IMR-90 (cell line): ENCODE measurements around the gene SDC3. TPM values are rescaled to one million over a fixed set of nuclear protein-coding genes. Genes with fewer than 3 reads are reported as not detected.

Experiments used
- ATAC-seq: fragments of 200-7000 bp; cut with Tn5 transposase; 2 replicates; pipeline ENCODE4 v1.9.1; 2020; ENCODE audit warnings: low read depth, mild to moderate bottlenecking, moderate library complexity
- BruUV-seq: library from RNA; stranded (reverse); fragments of 400-500 nt; replicated peaks from 2 replicates; lab custom pipeline; 2021; lab: Mats Ljungman, UMichigan
- CTCF ChIA-PET: fragments of 300-600 bp; formaldehyde crosslinking; extraction: SDS; loops from one replicate; lab custom pipeline; 2021; ENCODE audit warnings: antibody characterized with exemption; lab: Yijun Ruan, JAX
- POLR2A ChIA-PET: fragments of 300-600 bp; sonication (Branson Sonifier 250); formaldehyde crosslinking; loops from one replicate; lab custom pipeline; 2022; ENCODE audit warnings: antibody characterized with exemption; ENCODE audit not compliant: unreplicated experiment; lab: Charles Lee
- DNase-seq: peaks from one replicate; pipeline ENCODE4 v3.0.0; 2013
- H2AFZ ChIP-seq: replicated peaks from 2 replicates; pipeline ENCODE3; 2013; ENCODE audit warnings: low read length, mild to moderate bottlenecking; ENCODE audit not compliant: poor library complexity
- H2AK5ac ChIP-seq: 2 replicates; pipeline ENCODE4 v1.6.1; 2013; ENCODE audit warnings: low read depth, low read length, inconsistent platforms
- H2AK9ac ChIP-seq: replicated peaks from 2 replicates; pipeline ENCODE3; 2013; ENCODE audit warnings: mild to moderate bottlenecking, low read depth, low read length, moderate library complexity; ENCODE audit not compliant: poor library complexity
- H2BK120ac ChIP-seq: 2 replicates; pipeline ENCODE4 v1.6.1; 2013; ENCODE audit warnings: low read depth, low read length, inconsistent platforms
- H2BK15ac ChIP-seq: 3 replicates; pipeline ENCODE4 v1.6.1; 2013; ENCODE audit warnings: low read depth, low read length, inconsistent platforms
- H2BK20ac ChIP-seq: 2 replicates; pipeline ENCODE4 v1.6.1; 2013; ENCODE audit warnings: low read depth, mild to moderate bottlenecking, inconsistent platforms, low read length, moderate library complexity
- H2BK5ac ChIP-seq: 2 replicates; pipeline ENCODE4 v1.6.1; 2013; ENCODE audit warnings: mild to moderate bottlenecking, low read depth, low read length, inconsistent platforms; ENCODE audit not compliant: poor library complexity, severe bottlenecking
- H3K14ac ChIP-seq: replicated peaks from 2 replicates; pipeline ENCODE4 v1.6.1; 2013; ENCODE audit warnings: low read depth, low read length, inconsistent platforms
- H3K18ac ChIP-seq: 2 replicates; pipeline ENCODE4 v1.6.1; 2013; ENCODE audit warnings: low read depth, low read length, control low read depth
- H3K23ac ChIP-seq: 2 replicates; pipeline ENCODE4 v1.6.1; 2013; ENCODE audit warnings: low read depth, low read length, inconsistent platforms
- H3K27ac ChIP-seq: 2 replicates; pipeline ENCODE4 v1.5.1; 2013; ENCODE audit warnings: mild to moderate bottlenecking, control low read depth, low read length; ENCODE audit not compliant: insufficient read depth
- H3K27me3 ChIP-seq: 2 replicates; pipeline ENCODE4 v1.6.1; 2013; ENCODE audit warnings: low read length; ENCODE audit not compliant: control insufficient read depth, insufficient read depth
- H3K36me3 ChIP-seq: 2 replicates; pipeline ENCODE4 v1.6.1; 2013; ENCODE audit warnings: low read length, mixed read lengths; ENCODE audit not compliant: control insufficient read depth, insufficient read depth
- H3K4ac ChIP-seq: 2 replicates; pipeline ENCODE4 v1.6.1; 2013; ENCODE audit warnings: low read depth, low read length, inconsistent platforms
- H3K4me1 ChIP-seq: 2 replicates; pipeline ENCODE4 v1.6.1; 2013; ENCODE audit warnings: low read length, mixed read lengths; ENCODE audit not compliant: control insufficient read depth, insufficient read depth
- H3K4me2 ChIP-seq: 2 replicates; pipeline ENCODE4 v1.6.1; 2013; ENCODE audit warnings: low read depth, mild to moderate bottlenecking, control low read depth, low read length, moderate library complexity
- H3K4me3 ChIP-seq: 2 replicates; pipeline ENCODE4 v1.5.1; 2013; ENCODE audit warnings: low read depth, mild to moderate bottlenecking, control low read depth, low read length, moderate library complexity; ENCODE audit not compliant: insufficient read depth
- H3K56ac ChIP-seq: 2 replicates; pipeline ENCODE4 v1.6.1; 2013; ENCODE audit warnings: low read length, inconsistent platforms; ENCODE audit not compliant: insufficient read depth; ENCODE audit errors: extremely low read depth
- H3K79me1 ChIP-seq, 2 experiments: 2 replicates each; pipeline ENCODE4 v1.6.1; 2013; ENCODE audit warnings: low read length in 2 of 2, inconsistent platforms in 1 of 2, low read depth in 1 of 2
- H3K9ac ChIP-seq: 2 replicates; pipeline ENCODE4 v1.6.1; 2013; ENCODE audit warnings: low read depth, low read length, control low read depth
- H3K9me1 ChIP-seq: 2 replicates; pipeline ENCODE4 v1.6.1; 2013; ENCODE audit warnings: low read length, inconsistent platforms; ENCODE audit not compliant: insufficient read depth
- H3K9me3 ChIP-seq: 2 replicates; pipeline ENCODE4 v1.6.1; 2013; ENCODE audit warnings: low read length; ENCODE audit not compliant: control insufficient read depth, insufficient read depth
- H4K20me1 ChIP-seq: 2 replicates; pipeline ENCODE4 v1.6.1; 2013; ENCODE audit warnings: low read length, inconsistent platforms; ENCODE audit not compliant: insufficient read depth
- H4K5ac ChIP-seq: 2 replicates; pipeline ENCODE4 v1.6.1; 2013; ENCODE audit warnings: mild to moderate bottlenecking, low read depth, low read length, control low read depth
- H4K8ac ChIP-seq, 2 experiments: 2 replicates each; pipeline ENCODE4 v1.6.1; 2013; ENCODE audit warnings: low read depth in 2 of 2, low read length in 2 of 2, control low read depth in 1 of 2, inconsistent platforms in 1 of 2
- H4K91ac ChIP-seq: 2 replicates; pipeline ENCODE4 v1.6.1; 2013; ENCODE audit warnings: low read depth, low read length, inconsistent platforms; ENCODE audit not compliant: insufficient read depth
- CEBPB ChIP-seq: IDR thresholded peaks from 2 replicates; pipeline ENCODE4 v1.6.1; 2012; ENCODE audit warnings: low read depth, low read length, improper control_type of control experiment
- MAFK ChIP-seq: IDR thresholded peaks from 2 replicates; pipeline ENCODE4 v1.6.1; 2012; ENCODE audit warnings: low read depth, low read length, improper control_type of control experiment
- MAZ ChIP-seq: IDR thresholded peaks from 2 replicates; pipeline ENCODE4 v1.6.1; 2012; ENCODE audit warnings: low read depth, mild to moderate bottlenecking, low read length, improper control_type of control experiment, moderate library complexity, borderline replicate concordance
- RAD21 ChIP-seq: IDR thresholded peaks from 2 replicates; pipeline ENCODE4 v1.6.1; 2012; ENCODE audit warnings: low read length, improper control_type of control experiment
- WGBS, 2 experiments: methylation state at CpG; one replicate each; pipeline versions ENCODE4 v1.1.5 to v1.1.7; 2013; ENCODE audit warnings: missing lambda C conversion rate in 2 of 2; ENCODE audit not compliant: insufficient read length in 1 of 2; ENCODE audit errors: extremely low coverage in 2 of 2; 5-methylcytosine and 5-hydroxymethylcytosine counted together
- dilution Hi-C: fragments of 300-500 bp; cut with HindIII; formaldehyde crosslinking; loops from one replicate; pipeline ENCODE4 v1.14.3; 2018; ENCODE audit warnings: low sequenced_read_pairs; ENCODE audit not compliant: unreplicated experiment
- in situ Hi-C: fragments of 300-500 bp; cut with MboI; formaldehyde crosslinking; loops from 3 replicates; pipeline ENCODE4 v1.14.3; 2019; ENCODE audit warnings: low sequenced_read_pairs, inconsistent platforms, mixed read lengths
- intact Hi-C: fragments of 100-400 bp; cut with micrococcal nuclease; formaldehyde crosslinking; loops from 2 replicates; pipeline ENCODE4 v1.10.0; 2022
- polyA plus RNA-seq, 3 experiments: library from polyadenylated mRNA; depleted of rRNA; stranded (reverse); fragments of >200 nt; gene quantifications; 2 replicates each; pipeline ENCODE4 v1.2.3, GENCODE V29; 2012; ENCODE audit warnings: low replicate concordance in 1 of 3
- total RNA-seq: library from RNA; depleted of rRNA; stranded (reverse); fragments of >200 nt; gene quantifications from 2 replicates; pipeline ENCODE4 v1.2.3, GENCODE V29; 2012
- TF ChIP-seq, protein P1 (sequence below): fragments of 150-350 bp; IDR thresholded peaks from 2 replicates; pipeline ENCODE4 v1.6.1; 2016; ENCODE audit warnings: low read depth, mild to moderate bottlenecking, low read length, moderate library complexity, borderline replicate concordance
- TF ChIP-seq, protein P2 (sequence below): fragments of 150-350 bp; IDR thresholded peaks from 2 replicates; pipeline ENCODE4 v1.6.1; 2017; ENCODE audit warnings: mild to moderate bottlenecking, antibody characterized with exemption, low read length, low read depth
- TF ChIP-seq, protein P3 (sequence below): conservative IDR thresholded peaks from 2 replicates; pipeline ENCODE4 v1.5.1; 2012; ENCODE audit warnings: mild to moderate bottlenecking, low read depth, low read length, improper control_type of control experiment

Gene SDC3
- total and polyA plus RNA-seq, 2 of the 4 experiments (the other 2 are of a cell fraction), result 13.1 to 71.5 TPM

DNA sequence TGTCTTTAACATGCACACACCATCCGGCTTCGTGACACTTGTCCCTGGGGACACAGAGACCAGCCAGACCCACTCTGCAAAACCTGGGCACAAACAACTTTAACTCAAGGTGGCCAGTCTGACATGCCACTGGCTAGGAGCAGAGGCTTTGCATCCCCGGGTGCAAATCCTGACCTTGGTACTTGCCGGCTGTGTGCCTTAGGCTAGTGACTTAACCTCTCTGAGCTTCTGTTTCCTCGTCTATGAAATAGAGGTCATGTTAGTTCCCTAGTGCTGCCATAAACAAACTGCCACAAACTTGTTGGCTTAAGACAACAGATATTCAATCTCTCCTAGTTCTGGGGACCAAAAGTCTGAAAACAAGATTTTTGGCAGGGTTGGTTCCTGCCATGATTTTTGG, 60.4 kb downstream of the SDC3 start:
- Histone ChIP-seq H3K9me3 (no peaks in the 10 kb centered on the region), H3K18ac (no peak overlapping the region), H2BK120ac (no peak overlapping the region; the same call in 1 of the 2 replicates), H3K14ac (no peak overlapping the region), H2AFZ (peak overlapping the region; percentile 90), H2BK20ac (no peak overlapping the region), H3K36me3 (no peaks in the 10 kb centered on the region), H3K4ac (peak overlapping the region; percentile 84), H2BK15ac (no peak overlapping the region), H3K27me3 (peaks cover 8% of the 10 kb centered on the region), H4K20me1 (no peaks in the 10 kb centered on the region), H2BK5ac (no peak overlapping the region), H3K4me3 (no peak overlapping the region), H3K27ac (no peak overlapping the region), H2AK9ac (peak overlapping the region; percentile 84), H4K8ac (peak overlapping the region in 1 of 2 experiments; percentile 89; a peak in 2 of 4 replicates), H3K56ac (no peak overlapping the region), H3K4me2 (no peak overlapping the region), H3K4me1 (peaks cover 4% of the 10 kb centered on the region; the same call in 1 of the 2 replicates), H3K79me1 (no peaks in the 10 kb centered on the region), H3K9ac (no peak overlapping the region), H3K9me1 (peaks cover 6% of the 10 kb centered on the region; the same call in 1 of the 2 replicates), H2AK5ac (no peak overlapping the region), H3K23ac (no peak overlapping the region), H4K5ac (no peak overlapping the region), H4K91ac (peak overlapping the region; percentile 85; the same call in 1 of the 2 replicates)
- ChIA-PET CTCF (no interaction called here), POLR2A (no interaction called here)
- TF ChIP-seq, protein P1, sequence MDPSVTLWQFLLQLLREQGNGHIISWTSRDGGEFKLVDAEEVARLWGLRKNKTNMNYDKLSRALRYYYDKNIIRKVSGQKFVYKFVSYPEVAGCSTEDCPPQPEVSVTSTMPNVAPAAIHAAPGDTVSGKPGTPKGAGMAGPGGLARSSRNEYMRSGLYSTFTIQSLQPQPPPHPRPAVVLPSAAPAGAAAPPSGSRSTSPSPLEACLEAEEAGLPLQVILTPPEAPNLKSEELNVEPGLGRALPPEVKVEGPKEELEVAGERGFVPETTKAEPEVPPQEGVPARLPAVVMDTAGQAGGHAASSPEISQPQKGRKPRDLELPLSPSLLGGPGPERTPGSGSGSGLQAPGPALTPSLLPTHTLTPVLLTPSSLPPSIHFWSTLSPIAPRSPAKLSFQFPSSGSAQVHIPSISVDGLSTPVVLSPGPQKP, result no peak
- TF ChIP-seq MAFK (no peak), CEBPB (no peak), MAZ (no peak), RAD21 (no peak)
- TF ChIP-seq, protein P2, sequence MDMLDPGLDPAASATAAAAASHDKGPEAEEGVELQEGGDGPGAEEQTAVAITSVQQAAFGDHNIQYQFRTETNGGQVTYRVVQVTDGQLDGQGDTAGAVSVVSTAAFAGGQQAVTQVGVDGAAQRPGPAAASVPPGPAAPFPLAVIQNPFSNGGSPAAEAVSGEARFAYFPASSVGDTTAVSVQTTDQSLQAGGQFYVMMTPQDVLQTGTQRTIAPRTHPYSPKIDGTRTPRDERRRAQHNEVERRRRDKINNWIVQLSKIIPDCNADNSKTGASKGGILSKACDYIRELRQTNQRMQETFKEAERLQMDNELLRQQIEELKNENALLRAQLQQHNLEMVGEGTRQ, result no peak
- TF ChIP-seq, protein P3, sequence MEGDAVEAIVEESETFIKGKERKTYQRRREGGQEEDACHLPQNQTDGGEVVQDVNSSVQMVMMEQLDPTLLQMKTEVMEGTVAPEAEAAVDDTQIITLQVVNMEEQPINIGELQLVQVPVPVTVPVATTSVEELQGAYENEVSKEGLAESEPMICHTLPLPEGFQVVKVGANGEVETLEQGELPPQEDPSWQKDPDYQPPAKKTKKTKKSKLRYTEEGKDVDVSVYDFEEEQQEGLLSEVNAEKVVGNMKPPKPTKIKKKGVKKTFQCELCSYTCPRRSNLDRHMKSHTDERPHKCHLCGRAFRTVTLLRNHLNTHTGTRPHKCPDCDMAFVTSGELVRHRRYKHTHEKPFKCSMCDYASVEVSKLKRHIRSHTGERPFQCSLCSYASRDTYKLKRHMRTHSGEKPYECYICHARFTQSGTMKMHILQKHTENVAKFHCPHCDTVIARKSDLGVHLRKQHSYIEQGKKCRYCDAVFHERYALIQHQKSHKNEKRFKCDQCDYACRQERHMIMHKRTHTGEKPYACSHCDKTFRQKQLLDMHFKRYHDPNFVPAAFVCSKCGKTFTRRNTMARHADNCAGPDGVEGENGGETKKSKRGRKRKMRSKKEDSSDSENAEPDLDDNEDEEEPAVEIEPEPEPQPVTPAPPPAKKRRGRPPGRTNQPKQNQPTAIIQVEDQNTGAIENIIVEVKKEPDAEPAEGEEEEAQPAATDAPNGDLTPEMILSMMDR, result no peak
- WGBS, 2 experiments, result no CpG with 5 or more reads among the region's 5 CpGs
- ATAC-seq (no peak), DNase-seq (no peak)
- in situ Hi-C loops (no loop called here), dilution Hi-C loops (no loop called here), intact Hi-C loops (no loop called here)
- no TSS peak for BruUV-seq
